K562 (cell line): ENCODE data around the gene PLXDC2.

Experiments
- CTCF ChIP-seq, 3 experiments: IDR thresholded peaks in 2 of 3; conservative IDR thresholded peaks in 1 of 3; 2 replicates each; pipeline ENCODE4 v1.5.1; 2011 to 2012; ENCODE audit warnings: low read length in 3 of 3, mild to moderate bottlenecking in 3 of 3, control low read depth in 2 of 3, improper control_type of control experiment in 1 of 3, inconsistent platforms in 1 of 3, low read depth in 1 of 3, mixed read lengths in 1 of 3, moderate library complexity in 1 of 3; ENCODE audit not compliant: insufficient read depth in 2 of 3
- EP300 ChIP-seq: IDR thresholded peaks from 2 replicates; pipeline ENCODE4 v1.6.1; 2012; ENCODE audit warnings: low read length, improper control_type of control experiment
- EZH2 ChIP-seq: IDR thresholded peaks from 2 replicates; pipeline ENCODE4 v1.6.1; 2012; ENCODE audit warnings: low read depth, mild to moderate bottlenecking, inconsistent platforms, low read length, borderline replicate concordance
- GTF2E2 ChIP-seq: fragments of 200-800 bp; sonication (Bioruptor generic); IDR thresholded peaks from 2 replicates; pipeline ENCODE4 v1.6.1; 2016; ENCODE audit warnings: missing genetic modification characterization, missing compliant biosample characterization
- HMGXB4 ChIP-seq: sonication (generic); formaldehyde crosslinking; IDR thresholded peaks from 2 replicates; pipeline ENCODE4 v1.8.1; 2023; ENCODE audit warnings: mild to moderate bottlenecking, missing genetic modification reagents
- MCM3 ChIP-seq: fragments of 450-650 bp; IDR thresholded peaks from 2 replicates; pipeline ENCODE4 v1.6.1; 2016
- PHF8 ChIP-seq: fragments of 200-600 bp; sonication (generic); IDR thresholded peaks from 2 replicates; pipeline ENCODE4 v1.6.1; 2012; ENCODE audit warnings: mixed run types, mild to moderate bottlenecking, inconsistent platforms, low read length, moderate library complexity, borderline replicate concordance
- PTTG1 ChIP-seq: fragments of 450-650 bp; IDR thresholded peaks from 2 replicates; pipeline ENCODE4 v1.6.1; 2016; ENCODE audit warnings: low read depth, mild to moderate bottlenecking, missing genetic modification characterization, missing compliant biosample characterization
- SP2 ChIP-seq: IDR thresholded peaks from 2 replicates; pipeline ENCODE4 v1.6.1; 2011; ENCODE audit warnings: mild to moderate bottlenecking, low read depth, low read length, moderate library complexity; ENCODE audit not compliant: poor library complexity, severe bottlenecking; ENCODE audit errors: extremely low read depth
- ZKSCAN3 ChIP-seq: fragments of 250-450 bp; sonication (Bioruptor Pico); IDR thresholded peaks from 2 replicates; pipeline ENCODE4 v1.4.0; 2020

GRCh38 chr10:19993714-19994315, 177.6 kb downstream of the PLXDC2 start:
- TF ChIP-seq GTF2E2 (tag) (no peak), CTCF (IDR thresholded peaks at IDR 0.05 in 2 of 3, conservative IDR thresholded peaks at IDR 0.05 in 1 of 3; ENCODE audit: insufficient read depth in 2 of 3, low read depth in 1 of 3, low read length in 3 of 3) (no peak), SP2 (no peak), ZKSCAN3 (no peak), MCM3 (no peak), PTTG1 (tag) (no peak), HMGXB4 (CRISPR knock-in tag) (no peak), EZH2 (no peak), EP300 (no peak), PHF8 (no peak)
